ENCODE measurements around the gene SLC18A3.

Gene SLC18A3

GRCh38 chr10:49628599-49628998 is 18.5 kb downstream of the SLC18A3 start:
- no peaks in the 10 kb centered on the region for H3K36me3 ChIP-seq (ENCODE audit: insufficient read depth, low read length)
- H3K4me2 ChIP-seq (ENCODE audit: low read length), result no peak overlapping the region
- H3K9me3 ChIP-seq (ENCODE audit: low read length), result no peaks in the 10 kb centered on the region
- H3K9ac ChIP-seq (ENCODE audit: low read length), result no peak overlapping the region
- no peaks in the 10 kb centered on the region for H3K27me3 ChIP-seq (ENCODE audit: insufficient read depth, low read length)
- H3K4me1 ChIP-seq (ENCODE audit: insufficient read depth, low read length, severe bottlenecking), result no peaks in the 10 kb centered on the region
- H3K4me3 ChIP-seq (ENCODE audit: low read depth, low read length, poor library complexity, severe bottlenecking), result no peak overlapping the region
- no peaks in the 10 kb centered on the region for H4K20me1 ChIP-seq (ENCODE audit: insufficient read depth, low read length)
- H2AFZ ChIP-seq (ENCODE audit: low read length), result no peak overlapping the region
- no peaks in the 10 kb centered on the region for H3K9me2 ChIP-seq (ENCODE audit: low read depth, low read length)
- TF ChIP-seq CTCF (IDR thresholded peaks at IDR 0.05; ENCODE audit: low read length) (no peak), EZH2 (IDR thresholded peaks at IDR 0.05; ENCODE audit: borderline replicate concordance, low read length) (no peak)
- H3K27ac ChIP-seq (ENCODE audit: low read depth, low read length, poor library complexity, severe bottlenecking), result no peak overlapping the region
- no peaks in the 10 kb centered on the region for H3K79me2 ChIP-seq (ENCODE audit: insufficient read depth, low read length)
- H3F3A ChIP-seq (ENCODE audit: insufficient read depth, low read length), result no peaks in the 10 kb centered on the region

- Histone ChIP-seq H3K4me2 (ENCODE audit: low read length) (no peak overlapping the region), H3K4me1 (ENCODE audit: insufficient read depth, low read length, severe bottlenecking) (no peaks in the 10 kb centered on the region), H3F3A (ENCODE audit: insufficient read depth, low read length) (no peaks in the 10 kb centered on the region), H3K79me2 (ENCODE audit: insufficient read depth, low read length) (no peaks in the 10 kb centered on the region), H3K9ac (ENCODE audit: low read length) (no peak overlapping the region), H3K36me3 (ENCODE audit: insufficient read depth, low read length) (no peaks in the 10 kb centered on the region), H3K4me3 (ENCODE audit: low read depth, low read length, poor library complexity, severe bottlenecking) (no peak overlapping the region), H3K27ac (ENCODE audit: low read depth, low read length, poor library complexity, severe bottlenecking) (no peak overlapping the region), H2AFZ (ENCODE audit: low read length) (no peak overlapping the region), H3K9me3 (ENCODE audit: low read length) (no peaks in the 10 kb centered on the region), H4K20me1 (ENCODE audit: insufficient read depth, low read length) (no peaks in the 10 kb centered on the region), H3K9me2 (ENCODE audit: low read depth, low read length) (no peaks in the 10 kb centered on the region), H3K27me3 (ENCODE audit: insufficient read depth, low read length) (no peaks in the 10 kb centered on the region)
- TF ChIP-seq CTCF (IDR thresholded peaks at IDR 0.05; ENCODE audit: low read length) (no peak), EZH2 (IDR thresholded peaks at IDR 0.05; ENCODE audit: borderline replicate concordance, low read length) (no peak)
These were observed 19.3 kb downstream of the SLC18A3 start for GRCh38 chr10:49629431-49629881.

GRCh38 chr10:49631975-49632374 is 21.9 kb downstream of the SLC18A3 start:
- Histone ChIP-seq H3K79me2 (ENCODE audit: insufficient read depth, low read length) (no peaks in the 10 kb centered on the region), H4K20me1 (ENCODE audit: insufficient read depth, low read length) (no peaks in the 10 kb centered on the region), H3K36me3 (ENCODE audit: insufficient read depth, low read length) (no peaks in the 10 kb centered on the region), H3K4me2 (ENCODE audit: low read length) (no peak overlapping the region), H3K9ac (ENCODE audit: low read length) (no peak overlapping the region), H3K9me2 (ENCODE audit: low read depth, low read length) (no peaks in the 10 kb centered on the region), H3K4me3 (ENCODE audit: low read depth, low read length, poor library complexity, severe bottlenecking) (no peak overlapping the region), H3K9me3 (ENCODE audit: low read length) (no peaks in the 10 kb centered on the region), H3K4me1 (ENCODE audit: insufficient read depth, low read length, severe bottlenecking) (no peaks in the 10 kb centered on the region), H3K27me3 (ENCODE audit: insufficient read depth, low read length) (no peaks in the 10 kb centered on the region), H3F3A (ENCODE audit: insufficient read depth, low read length) (no peaks in the 10 kb centered on the region), H3K27ac (ENCODE audit: low read depth, low read length, poor library complexity, severe bottlenecking) (no peak overlapping the region), H2AFZ (ENCODE audit: low read length) (no peak overlapping the region)
- no peak for TF ChIP-seq CTCF (IDR thresholded peaks at IDR 0.05; ENCODE audit: low read length)
- TF ChIP-seq EZH2 (IDR thresholded peaks at IDR 0.05; ENCODE audit: borderline replicate concordance, low read length), result no peak
